SH-SY5Y (cell line): Measurements from ENCODE around the gene ARMC7.

ENCODE experiments used
- GATA2 ChIP-seq: IDR thresholded peaks from 2 replicates; pipeline ENCODE4 v1.6.1; 2011; ENCODE audit warnings: mild to moderate bottlenecking, low read depth, low read length
- GATA3 ChIP-seq: IDR thresholded peaks from 2 replicates; pipeline ENCODE4 v1.6.1; 2011; ENCODE audit warnings: low read depth, mild to moderate bottlenecking, low read length, moderate library complexity

ARMC7 gene

GRCh38 chr17:75090871-75091854 is 18.6 kb upstream of the ARMC7 start:
- no peak for TF ChIP-seq GATA3
- no peak for TF ChIP-seq GATA2

DNA sequence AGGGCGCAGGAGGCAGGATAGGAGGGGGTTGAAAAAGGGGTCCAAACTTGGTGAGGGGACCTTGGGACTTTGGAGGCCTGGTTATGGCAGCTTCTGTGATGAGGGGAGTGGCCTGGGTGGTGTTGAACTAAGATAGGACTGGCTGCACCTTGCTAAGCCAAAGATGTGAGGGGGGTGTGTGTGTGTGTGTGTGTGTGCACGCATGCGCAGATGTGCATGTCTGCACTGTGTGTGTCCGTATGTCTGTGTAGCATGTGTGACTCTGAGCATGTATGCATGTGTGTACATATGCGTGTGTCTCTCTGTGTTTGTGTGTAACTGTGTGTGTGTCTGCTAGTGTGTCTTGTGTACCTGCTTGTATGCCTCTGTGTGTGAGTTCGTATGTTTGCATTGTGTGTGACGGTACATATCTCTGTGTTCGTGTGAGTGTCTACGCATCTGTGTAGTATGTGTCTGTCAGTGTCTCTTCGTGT is 17.9 kb upstream of the ARMC7 start:
- TF ChIP-seq GATA3 (no peak), GATA2 (no peak)

- TF ChIP-seq GATA3 (no peak), GATA2 (no peak)
These were observed 16.1 kb upstream of the ARMC7 start for GRCh38 chr17:75093548-75094158.

GRCh38 chr17:75094871-75095399 is 14.8 kb upstream of the ARMC7 start:
- TF ChIP-seq GATA3 (no peak), GATA2 (no peak)

- no peak for TF ChIP-seq GATA2
- TF ChIP-seq GATA3: no peak
These were observed 13.6 kb upstream of the ARMC7 start for GRCh38 chr17:75096082-75096625.

GRCh38 chr17:75097865-75098264 is 11.9 kb upstream of the ARMC7 start:
- no peak for TF ChIP-seq GATA2
- TF ChIP-seq GATA3: no peak

- TF ChIP-seq GATA3 (no peak), GATA2 (no peak)
These were observed 10.9 kb upstream of the ARMC7 start for GRCh38 chr17:75098861-75099260.

DNA sequence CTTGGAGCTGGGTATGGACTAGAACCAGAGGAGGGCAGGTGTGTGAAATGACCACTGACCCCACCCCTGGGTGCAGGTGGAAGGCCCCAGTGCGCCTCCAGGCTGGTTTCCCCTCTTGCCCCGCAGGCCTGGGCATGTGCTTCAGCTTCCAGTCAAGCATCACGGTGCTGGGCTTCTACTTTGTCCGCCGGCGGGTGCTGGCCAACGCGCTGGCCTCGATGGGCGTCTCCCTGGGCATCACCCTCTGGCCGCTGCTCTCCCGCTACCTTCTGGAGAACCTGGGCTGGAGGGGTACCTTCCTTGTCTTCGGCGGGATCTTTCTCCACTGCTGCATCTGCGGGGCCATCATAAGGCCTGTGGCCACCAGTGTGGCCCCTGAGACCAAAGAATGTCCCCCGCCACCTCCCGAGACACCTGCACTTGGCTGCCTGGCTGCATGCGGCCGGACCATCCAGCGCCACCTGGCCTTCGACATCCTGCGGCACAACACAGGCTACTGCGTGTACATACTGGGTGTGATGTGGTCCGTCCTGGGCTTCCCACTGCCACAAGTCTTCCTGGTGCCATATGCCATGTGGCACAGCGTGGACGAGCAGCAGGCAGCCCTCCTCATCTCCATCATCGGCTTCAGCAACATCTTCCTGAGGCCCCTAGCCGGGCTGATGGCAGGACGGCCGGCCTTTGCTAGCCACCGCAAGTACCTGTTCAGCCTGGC is 9.7 kb upstream of the ARMC7 start:
- TF ChIP-seq GATA2 (no peak), GATA3 (no peak)

- TF ChIP-seq GATA2 (no peak), GATA3 (no peak)
These were observed 7.4 kb upstream of the ARMC7 start for GRCh38 chr17:75102385-75102821.

- no peak for TF ChIP-seq GATA2
- no peak for TF ChIP-seq GATA3
These were observed 5.9 kb upstream of the ARMC7 start for GRCh38 chr17:75103601-75104554.

DNA sequence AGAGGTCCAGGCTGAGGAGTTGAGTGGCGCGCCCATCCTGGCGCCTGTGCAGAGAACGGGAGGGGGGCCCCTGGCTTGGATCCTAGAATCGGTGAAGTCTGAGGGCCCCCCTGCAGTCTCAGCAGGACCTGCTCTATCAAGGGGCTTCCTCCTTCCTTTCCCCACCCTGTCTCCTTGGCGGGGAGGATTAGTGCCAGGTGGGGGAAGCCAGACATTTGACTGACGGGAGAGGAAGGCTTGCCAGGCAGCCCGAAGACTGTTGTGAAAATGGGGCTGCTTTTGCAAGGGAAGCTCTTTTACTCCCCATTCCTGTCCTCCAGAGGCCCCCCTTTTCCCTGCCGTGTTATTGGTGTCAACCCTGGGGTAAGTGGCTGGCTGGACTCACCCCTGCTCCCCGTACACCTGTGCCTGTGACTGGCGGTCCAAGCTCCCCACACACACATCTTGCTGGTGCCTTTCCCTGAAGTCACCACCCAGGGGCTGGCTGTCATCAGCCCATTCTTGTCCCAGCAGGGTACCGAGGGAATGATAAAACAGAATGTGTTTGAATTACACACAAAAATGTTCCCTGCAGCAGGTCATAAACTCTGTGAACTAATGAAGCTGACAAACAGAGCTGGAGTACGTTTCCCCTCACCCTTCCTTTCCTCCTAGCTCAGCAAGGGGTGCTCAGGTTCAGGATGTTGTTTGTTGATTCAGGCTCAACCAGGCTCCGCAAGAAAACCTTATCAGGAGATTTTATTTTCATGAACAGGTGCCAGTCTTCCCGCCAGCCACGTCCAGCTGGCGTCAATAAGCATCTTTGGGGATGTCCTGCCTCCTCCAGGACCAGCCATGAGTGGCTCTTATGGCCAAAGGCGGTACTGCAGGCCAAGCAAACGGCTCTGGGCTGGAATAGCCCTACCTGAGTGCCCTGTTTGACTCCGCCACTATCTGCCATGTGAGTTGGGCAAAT is 4.4 kb upstream of the ARMC7 start:
- TF ChIP-seq GATA2 (no peak; the same call in 1 of the 2 replicates), GATA3 (no peak)
